ENCODE measurements around the gene GBGT1. TPM values are rescaled to one million over a fixed set of nuclear protein-coding genes. Genes with fewer than 3 reads are reported as not detected.

The GBGT1 gene
- total and polyA plus RNA-seq, 2 experiments from 2014 or later = 3.7 to 22.4 TPM

DNA sequence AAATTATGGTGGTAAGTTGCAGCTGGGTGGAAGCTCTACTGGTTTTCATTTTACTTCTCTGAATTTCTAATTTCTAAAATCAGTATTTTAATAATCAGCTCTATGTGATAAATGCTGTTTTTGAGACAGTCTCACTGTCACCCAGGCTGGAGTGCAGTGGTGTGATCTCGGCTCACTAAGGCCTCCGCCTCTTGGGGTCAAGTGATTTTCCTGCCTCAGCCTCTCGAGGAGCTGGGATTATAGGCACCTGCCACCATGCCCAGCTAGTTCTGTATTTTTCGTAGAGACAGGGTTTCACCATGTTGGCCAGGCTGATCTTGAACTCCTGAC is 41.1 kb downstream of the GBGT1 start:
- Mint-ChIP-seq H3K4me3 (no peak overlapping the region), H3K27me3 (ENCODE audit: insufficient read depth, low read depth, poor library complexity) (peaks cover 44% of the 10 kb centered on the region), H3K27ac (no peak overlapping the region), H3K9me3 (no peaks in the 10 kb centered on the region; the same call in 2 of the 3 replicates), H3K36me3 (ENCODE audit: low read depth) (no peaks in the 10 kb centered on the region), H3K4me1 (peaks cover 16% of the 10 kb centered on the region)
- Histone ChIP-seq H4K20me1 (replicated peaks; ENCODE audit: insufficient read depth) (peaks cover 4% of the 10 kb centered on the region; the same call in 1 of the 2 replicates), H3K79me2 (replicated peaks; ENCODE audit: insufficient read depth) (no peaks in the 10 kb centered on the region), H3K9me2 (ENCODE audit: insufficient read depth) (no peaks in the 10 kb centered on the region), H3K4me1 (ENCODE audit: insufficient read depth) (no peaks in the 10 kb centered on the region; the same call in 1 of the 2 replicates), H3F3A (replicated peaks; ENCODE audit: low read depth) (0 out of 2 replicates have a peak, but pooled peaks cover 2% of the 10 kb centered on the region), H3K36me3 (ENCODE audit: insufficient read depth) (no peaks in the 10 kb centered on the region), H3K4me3 (no peak overlapping the region), H3K4me2 (no peak overlapping the region), H3K27me3 (ENCODE audit: insufficient read depth) (peaks cover 38% of the 10 kb centered on the region; the same call in 1 of the 2 replicates), H3K27ac (ENCODE audit: low read depth) (no peak overlapping the region), H2AFZ (no peak overlapping the region)
- TF ChIP-seq ZNF331 (CRISPR knock-in tag; IDR thresholded peaks at IDR 0.05; ENCODE audit: low read depth) (no peak), ZNF114 (CRISPR knock-in tag; IDR thresholded peaks at IDR 0.05) (no peak), EZH2phosphoT487 (IDR thresholded peaks at IDR 0.05; ENCODE audit: unreplicated experiment) (no peak), CREB1 (CRISPR knock-in tag; IDR thresholded peaks at IDR 0.05; ENCODE audit: low read depth) (no peak), EZH2 (IDR thresholded peaks at IDR 0.05; ENCODE audit: low read depth, unreplicated experiment) (no peak), STAT1 (IDR thresholded peaks at IDR 0.05; ENCODE audit: unreplicated experiment) (no peak), POLR2AphosphoS5 (IDR thresholded peaks at IDR 0.05; ENCODE audit: low read depth) (no peak), NANOG (IDR thresholded peaks at IDR 0.05; ENCODE audit: borderline replicate concordance) (no peak), JUNB (IDR thresholded peaks at IDR 0.05; ENCODE audit: unreplicated experiment) (no peak)
- TF ChIP-seq, protein P1, sequence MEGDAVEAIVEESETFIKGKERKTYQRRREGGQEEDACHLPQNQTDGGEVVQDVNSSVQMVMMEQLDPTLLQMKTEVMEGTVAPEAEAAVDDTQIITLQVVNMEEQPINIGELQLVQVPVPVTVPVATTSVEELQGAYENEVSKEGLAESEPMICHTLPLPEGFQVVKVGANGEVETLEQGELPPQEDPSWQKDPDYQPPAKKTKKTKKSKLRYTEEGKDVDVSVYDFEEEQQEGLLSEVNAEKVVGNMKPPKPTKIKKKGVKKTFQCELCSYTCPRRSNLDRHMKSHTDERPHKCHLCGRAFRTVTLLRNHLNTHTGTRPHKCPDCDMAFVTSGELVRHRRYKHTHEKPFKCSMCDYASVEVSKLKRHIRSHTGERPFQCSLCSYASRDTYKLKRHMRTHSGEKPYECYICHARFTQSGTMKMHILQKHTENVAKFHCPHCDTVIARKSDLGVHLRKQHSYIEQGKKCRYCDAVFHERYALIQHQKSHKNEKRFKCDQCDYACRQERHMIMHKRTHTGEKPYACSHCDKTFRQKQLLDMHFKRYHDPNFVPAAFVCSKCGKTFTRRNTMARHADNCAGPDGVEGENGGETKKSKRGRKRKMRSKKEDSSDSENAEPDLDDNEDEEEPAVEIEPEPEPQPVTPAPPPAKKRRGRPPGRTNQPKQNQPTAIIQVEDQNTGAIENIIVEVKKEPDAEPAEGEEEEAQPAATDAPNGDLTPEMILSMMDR (conservative IDR thresholded peaks at IDR 0.05; ENCODE audit: low read depth in 2 of 2) = no peak
- TF ChIP-seq, protein P2, sequence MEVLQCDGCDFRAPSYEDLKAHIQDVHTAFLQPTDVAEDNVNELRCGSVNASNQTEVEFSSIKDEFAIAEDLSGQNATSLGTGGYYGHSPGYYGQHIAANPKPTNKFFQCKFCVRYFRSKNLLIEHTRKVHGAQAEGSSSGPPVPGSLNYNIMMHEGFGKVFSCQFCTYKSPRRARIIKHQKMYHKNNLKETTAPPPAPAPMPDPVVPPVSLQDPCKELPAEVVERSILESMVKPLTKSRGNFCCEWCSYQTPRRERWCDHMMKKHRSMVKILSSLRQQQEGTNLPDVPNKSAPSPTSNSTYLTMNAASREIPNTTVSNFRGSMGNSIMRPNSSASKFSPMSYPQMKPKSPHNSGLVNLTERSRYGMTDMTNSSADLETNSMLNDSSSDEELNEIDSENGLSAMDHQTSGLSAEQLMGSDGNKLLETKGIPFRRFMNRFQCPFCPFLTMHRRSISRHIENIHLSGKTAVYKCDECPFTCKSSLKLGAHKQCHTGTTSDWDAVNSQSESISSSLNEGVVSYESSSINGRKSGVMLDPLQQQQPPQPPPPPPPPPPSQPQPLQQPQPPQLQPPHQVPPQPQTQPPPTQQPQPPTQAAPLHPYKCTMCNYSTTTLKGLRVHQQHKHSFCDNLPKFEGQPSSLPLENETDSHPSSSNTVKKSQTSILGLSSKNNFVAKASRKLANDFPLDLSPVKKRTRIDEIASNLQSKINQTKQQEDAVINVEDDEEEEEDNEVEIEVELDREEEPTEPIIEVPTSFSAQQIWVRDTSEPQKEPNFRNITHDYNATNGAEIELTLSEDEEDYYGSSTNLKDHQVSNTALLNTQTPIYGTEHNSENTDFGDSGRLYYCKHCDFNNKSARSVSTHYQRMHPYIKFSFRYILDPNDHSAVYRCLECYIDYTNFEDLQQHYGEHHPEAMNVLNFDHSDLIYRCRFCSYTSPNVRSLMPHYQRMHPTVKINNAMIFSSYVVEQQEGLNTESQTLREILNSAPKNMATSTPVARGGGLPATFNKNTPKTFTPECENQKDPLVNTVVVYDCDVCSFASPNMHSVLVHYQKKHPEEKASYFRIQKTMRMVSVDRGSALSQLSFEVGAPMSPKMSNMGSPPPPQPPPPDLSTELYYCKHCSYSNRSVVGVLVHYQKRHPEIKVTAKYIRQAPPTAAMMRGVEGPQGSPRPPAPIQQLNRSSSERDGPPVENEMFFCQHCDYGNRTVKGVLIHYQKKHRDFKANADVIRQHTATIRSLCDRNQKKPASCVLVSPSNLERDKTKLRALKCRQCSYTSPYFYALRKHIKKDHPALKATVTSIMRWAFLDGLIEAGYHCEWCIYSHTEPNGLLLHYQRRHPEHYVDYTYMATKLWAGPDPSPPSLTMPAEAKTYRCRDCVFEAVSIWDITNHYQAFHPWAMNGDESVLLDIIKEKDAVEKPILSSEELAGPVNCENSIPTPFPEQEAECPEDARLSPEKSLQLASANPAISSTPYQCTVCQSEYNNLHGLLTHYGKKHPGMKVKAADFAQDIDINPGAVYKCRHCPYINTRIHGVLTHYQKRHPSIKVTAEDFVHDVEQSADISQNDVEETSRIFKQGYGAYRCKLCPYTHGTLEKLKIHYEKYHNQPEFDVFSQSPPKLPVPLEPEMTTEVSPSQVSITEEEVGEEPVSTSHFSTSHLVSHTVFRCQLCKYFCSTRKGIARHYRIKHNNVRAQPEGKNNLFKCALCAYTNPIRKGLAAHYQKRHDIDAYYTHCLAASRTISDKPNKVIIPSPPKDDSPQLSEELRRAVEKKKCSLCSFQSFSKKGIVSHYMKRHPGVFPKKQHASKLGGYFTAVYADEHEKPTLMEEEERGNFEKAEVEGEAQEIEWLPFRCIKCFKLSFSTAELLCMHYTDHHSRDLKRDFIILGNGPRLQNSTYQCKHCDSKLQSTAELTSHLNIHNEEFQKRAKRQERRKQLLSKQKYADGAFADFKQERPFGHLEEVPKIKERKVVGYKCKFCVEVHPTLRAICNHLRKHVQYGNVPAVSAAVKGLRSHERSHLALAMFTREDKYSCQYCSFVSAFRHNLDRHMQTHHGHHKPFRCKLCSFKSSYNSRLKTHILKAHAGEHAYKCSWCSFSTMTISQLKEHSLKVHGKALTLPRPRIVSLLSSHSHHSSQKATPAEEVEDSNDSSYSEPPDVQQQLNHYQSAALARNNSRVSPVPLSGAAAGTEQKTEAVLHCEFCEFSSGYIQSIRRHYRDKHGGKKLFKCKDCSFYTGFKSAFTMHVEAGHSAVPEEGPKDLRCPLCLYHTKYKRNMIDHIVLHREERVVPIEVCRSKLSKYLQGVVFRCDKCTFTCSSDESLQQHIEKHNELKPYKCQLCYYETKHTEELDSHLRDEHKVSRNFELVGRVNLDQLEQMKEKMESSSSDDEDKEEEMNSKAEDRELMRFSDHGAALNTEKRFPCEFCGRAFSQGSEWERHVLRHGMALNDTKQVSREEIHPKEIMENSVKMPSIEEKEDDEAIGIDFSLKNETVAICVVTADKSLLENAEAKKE (CRISPR knock-in tag; IDR thresholded peaks at IDR 0.05) = no peak
- TF ChIP-seq, protein P3, sequence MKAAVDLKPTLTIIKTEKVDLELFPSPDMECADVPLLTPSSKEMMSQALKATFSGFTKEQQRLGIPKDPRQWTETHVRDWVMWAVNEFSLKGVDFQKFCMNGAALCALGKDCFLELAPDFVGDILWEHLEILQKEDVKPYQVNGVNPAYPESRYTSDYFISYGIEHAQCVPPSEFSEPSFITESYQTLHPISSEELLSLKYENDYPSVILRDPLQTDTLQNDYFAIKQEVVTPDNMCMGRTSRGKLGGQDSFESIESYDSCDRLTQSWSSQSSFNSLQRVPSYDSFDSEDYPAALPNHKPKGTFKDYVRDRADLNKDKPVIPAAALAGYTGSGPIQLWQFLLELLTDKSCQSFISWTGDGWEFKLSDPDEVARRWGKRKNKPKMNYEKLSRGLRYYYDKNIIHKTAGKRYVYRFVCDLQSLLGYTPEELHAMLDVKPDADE (IDR thresholded peaks at IDR 0.05) = no peak
- TF ChIP-seq, protein P4, sequence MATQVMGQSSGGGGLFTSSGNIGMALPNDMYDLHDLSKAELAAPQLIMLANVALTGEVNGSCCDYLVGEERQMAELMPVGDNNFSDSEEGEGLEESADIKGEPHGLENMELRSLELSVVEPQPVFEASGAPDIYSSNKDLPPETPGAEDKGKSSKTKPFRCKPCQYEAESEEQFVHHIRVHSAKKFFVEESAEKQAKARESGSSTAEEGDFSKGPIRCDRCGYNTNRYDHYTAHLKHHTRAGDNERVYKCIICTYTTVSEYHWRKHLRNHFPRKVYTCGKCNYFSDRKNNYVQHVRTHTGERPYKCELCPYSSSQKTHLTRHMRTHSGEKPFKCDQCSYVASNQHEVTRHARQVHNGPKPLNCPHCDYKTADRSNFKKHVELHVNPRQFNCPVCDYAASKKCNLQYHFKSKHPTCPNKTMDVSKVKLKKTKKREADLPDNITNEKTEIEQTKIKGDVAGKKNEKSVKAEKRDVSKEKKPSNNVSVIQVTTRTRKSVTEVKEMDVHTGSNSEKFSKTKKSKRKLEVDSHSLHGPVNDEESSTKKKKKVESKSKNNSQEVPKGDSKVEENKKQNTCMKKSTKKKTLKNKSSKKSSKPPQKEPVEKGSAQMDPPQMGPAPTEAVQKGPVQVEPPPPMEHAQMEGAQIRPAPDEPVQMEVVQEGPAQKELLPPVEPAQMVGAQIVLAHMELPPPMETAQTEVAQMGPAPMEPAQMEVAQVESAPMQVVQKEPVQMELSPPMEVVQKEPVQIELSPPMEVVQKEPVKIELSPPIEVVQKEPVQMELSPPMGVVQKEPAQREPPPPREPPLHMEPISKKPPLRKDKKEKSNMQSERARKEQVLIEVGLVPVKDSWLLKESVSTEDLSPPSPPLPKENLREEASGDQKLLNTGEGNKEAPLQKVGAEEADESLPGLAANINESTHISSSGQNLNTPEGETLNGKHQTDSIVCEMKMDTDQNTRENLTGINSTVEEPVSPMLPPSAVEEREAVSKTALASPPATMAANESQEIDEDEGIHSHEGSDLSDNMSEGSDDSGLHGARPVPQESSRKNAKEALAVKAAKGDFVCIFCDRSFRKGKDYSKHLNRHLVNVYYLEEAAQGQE (IDR thresholded peaks at IDR 0.05; ENCODE audit: unreplicated experiment) = no peak
- ATAC-seq (no peak), DNase-seq (ENCODE audit: low spot score) (no peak)

Measured in GM23338 (cell line).